Cerebellar nuclear complex (tissue), 1 donor: ENCODE data around the gene ADAM10.

Experiments used
- DNase-seq, 2 experiments: peaks; one replicate each; lab custom pipeline; 2025; lab: John Stamatoyannopoulos, UW

Gene ADAM10

DNA sequence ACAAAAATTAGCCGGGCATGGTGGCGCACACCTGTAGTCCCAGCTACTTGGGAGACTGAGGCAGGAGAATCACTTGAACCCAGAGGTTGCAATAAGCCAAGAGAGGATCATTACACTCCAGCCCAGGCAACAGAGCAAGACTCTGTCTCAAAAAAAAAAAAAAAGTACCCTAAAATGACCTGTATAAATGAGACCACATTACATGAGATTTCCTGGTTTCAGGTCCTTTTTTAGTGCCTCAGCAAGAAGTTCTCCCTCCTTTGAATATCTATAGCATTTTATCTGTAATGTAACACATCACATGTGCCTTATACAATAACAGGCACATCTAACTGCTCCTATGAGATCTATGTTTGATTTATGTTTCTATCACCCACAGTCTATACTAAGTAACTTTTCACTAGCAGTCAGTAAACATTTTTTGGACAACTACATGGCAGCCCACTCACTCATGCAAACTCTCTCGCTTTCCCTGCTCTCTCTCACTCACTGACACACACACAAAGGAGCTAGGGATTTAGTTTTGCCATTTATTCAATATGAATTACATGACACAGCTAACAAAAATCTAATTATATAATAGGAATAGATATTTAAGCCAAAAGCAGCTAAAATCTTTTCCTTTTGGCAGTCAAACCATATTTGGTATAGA lies 34.1 kb downstream of the ADAM10 start:
- no peak for DNase-seq

GRCh38 chr15:58710701-58711100 lies 38.8 kb downstream of the ADAM10 start:
- no peak for DNase-seq

GRCh38 chr15:58707397-58707796 lies 42.1 kb downstream of the ADAM10 start:
- DNase-seq: no peak

- DNase-seq: no peak
Observed at GRCh38 chr15:58705105-58705504, 44.4 kb downstream of the ADAM10 start.

DNA sequence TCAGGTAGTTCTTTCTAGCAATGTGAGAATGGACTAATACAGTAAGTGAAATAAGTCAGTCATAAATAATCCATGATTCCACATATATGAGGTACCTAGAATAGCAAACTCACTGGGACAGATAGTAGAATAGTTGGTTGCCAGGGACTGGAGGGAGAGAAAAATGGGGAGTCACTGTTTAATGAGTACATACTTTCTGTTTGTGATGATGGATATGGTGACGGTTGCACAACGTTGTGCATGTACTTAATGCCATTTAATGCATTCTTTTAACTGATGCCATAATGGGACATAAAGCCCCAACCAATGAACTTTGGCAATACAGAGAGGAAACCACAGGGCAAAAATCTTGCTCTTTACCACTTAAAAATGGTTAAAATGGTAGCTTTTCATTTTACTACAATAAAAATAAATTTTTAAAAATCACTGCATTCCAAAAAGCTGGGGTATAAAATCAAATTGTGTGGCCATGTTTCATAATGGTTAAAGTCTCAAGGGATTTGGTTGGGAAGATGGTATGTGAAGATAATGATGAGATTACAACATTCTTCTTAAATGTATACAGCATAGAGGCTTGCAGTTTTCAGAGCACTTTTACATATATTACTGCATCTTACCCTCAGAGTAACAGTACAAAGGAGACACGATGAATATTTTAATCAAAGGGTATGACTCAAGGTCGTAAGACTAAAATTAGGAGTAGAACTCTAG lies 45.2 kb downstream of the ADAM10 start:
- DNase-seq: no peak

GRCh38 chr15:58703610-58704009 lies 45.9 kb downstream of the ADAM10 start:
- no peak for DNase-seq

DNA sequence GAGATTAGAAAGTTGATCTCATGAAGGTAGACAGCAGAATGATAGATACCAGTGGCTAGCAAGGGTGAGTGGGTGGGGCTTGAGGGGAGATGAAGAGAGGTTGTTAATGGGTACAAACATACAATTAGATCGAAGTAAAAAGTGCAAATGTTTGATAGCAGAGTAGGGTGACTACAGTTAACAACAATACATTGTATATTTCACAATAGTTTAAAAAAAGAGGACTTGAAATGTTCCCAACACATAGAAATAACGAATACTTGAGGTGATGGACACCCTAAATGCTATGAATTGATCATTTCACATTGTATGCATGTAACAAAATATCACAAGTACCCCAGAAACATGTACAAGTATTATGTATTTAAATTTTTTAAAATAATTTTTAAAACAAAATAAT lies 47.3 kb downstream of the ADAM10 start:
- DNase-seq: no peak

DNA sequence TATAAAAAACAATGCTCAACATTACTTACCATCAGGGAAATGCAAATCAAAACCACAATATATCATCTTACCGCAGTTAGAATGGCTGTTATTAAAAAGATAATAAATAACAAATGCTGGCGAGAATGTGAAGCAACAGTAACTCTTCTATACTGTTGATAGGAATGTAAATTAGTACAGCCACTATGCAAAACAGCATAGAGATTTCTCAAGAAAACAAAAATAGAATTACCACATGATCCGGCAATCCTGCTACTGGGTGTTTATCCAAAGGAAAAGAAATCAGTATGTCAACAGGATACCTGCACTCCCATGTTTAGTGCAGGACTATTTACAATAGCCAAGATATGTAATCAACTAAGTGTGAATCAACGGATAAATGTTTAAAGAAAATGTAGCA lies 48.1 kb downstream of the ADAM10 start:
- no peak for DNase-seq

- DNase-seq: no peak
Observed at GRCh38 chr15:58699769-58700168, 49.7 kb downstream of the ADAM10 start.

GRCh38 chr15:58698887-58699641 lies 50.4 kb downstream of the ADAM10 start:
- no peak for DNase-seq

GRCh38 chr15:58697220-58697619 lies 52.3 kb downstream of the ADAM10 start:
- no peak for DNase-seq

DNA sequence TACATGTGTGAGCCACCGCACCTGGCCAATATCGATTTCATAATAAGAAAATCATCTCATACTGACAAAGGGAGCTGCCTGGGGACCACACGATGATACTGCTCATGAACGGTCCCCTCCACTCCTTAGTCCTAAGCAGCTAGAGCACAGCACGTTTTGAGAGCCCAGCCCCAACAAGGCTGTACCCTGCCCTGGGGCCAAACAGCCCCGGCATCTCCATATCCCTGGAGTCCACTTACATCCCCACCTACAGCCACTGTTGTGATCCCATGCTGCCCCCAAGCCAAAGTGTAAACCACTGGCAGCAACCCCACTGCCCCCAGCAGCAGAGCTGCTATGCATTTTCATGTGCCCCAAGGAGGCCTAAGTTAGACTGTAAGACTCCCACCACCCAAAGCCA lies 52.8 kb downstream of the ADAM10 start:
- DNase-seq: no peak

DNA sequence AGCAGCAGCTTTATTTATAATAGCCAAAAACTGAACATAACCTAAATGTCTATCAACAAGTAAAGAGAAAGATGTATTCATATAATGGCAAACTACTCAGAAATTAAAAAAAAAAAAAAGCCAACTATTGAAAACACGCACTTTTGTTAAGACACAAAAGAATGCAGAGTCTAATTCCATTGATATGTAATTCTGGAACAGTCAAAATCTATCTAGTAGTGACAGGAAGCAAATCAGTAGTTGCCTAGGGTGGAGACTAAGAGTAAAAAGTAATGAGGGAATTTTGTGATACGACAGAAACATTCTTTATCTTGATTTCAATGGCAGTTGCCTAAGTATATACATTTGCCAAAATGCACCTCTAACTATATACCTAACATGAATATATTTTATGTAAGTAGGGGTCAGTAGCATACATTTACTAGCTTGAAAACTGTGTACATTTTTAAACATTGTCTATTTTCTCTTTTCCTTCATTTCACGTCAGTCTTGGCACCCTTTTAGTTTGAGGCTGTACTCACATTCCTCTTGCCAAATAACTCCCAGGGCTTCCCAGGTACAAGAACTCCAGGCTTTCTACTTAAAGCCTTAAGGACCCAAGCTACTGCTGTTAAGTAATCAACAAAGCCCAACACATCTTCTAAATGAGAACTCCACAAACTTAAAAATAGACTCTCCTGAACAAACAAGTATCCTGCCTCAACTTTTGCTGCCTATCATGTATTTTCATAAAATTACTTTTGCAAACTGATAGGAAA lies 54.7 kb downstream of the ADAM10 start:
- no peak for DNase-seq

DNA sequence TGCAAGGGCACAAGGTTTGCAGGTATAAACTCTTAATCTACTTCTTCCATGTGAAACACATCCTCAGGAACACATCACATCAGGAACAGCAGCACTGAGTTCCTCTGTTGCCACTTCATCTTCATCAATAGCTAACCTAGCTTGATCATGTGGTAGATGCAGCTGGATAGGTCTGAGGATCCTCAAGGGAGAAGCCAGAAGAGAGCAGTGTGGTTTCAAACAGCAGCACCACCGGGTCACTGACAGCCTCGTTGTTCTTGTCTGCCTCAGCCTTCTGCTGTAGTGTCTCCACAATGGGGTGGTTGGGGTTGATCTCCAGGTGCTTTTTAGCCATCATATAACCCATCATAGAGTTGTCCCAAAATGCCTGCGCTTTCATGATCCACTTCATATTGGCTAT lies 58.8 kb downstream of the ADAM10 start:
- no peak for DNase-seq

DNA sequence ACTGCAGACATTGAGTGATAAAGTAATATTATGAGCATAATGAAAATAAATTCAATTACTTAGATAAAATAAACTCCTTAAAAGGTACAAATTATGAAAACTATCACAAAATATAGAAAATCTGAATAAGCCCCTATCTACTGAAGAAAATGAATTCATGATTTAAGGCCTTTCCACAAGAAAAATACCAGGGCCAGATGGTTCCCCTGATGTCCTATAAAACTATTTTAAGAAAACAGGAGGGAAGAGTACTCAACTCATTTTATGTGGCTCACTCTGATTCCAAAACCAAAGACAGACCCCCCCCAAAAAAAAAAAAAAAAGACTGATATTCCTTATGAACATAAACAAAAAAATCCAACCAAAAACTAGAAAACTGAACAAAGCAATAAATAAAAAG lies 59.9 kb downstream of the ADAM10 start:
- DNase-seq: no peak

GRCh38 chr15:58686286-58686685 lies 63.2 kb downstream of the ADAM10 start:
- no peak for DNase-seq

- DNase-seq: no peak
Observed at GRCh38 chr15:58684751-58685150, 64.8 kb downstream of the ADAM10 start.

DNA sequence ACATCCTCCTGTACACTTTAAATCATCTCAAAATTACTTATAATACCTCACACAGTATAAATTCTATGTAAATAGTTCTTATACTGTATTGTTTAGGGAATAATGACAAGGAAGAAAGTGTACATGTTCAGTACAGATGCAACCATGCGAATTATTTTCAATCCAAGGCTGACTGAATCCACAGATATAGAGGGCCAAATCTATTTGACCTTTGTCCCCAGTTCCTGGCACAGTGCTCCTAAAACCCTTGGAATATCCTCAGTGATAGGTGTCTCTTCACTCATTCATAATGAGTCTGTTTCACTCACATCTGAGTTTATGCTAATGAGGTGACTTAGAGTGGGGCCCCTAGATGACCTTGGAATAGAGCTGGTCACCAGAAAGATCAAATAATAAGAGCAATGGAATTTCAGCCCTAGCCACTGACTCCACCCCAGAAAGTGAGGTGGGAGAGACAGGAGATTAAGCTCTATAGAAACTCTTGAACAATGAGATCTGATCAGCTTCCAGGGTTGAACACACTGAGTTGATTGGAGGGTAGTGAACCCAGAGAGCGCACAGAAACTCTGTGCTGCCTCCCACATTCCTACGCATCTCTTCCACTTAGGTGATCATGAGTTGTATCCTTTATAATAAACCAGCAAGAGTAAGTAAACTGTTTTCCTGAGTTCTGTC lies 65.3 kb downstream of the ADAM10 start:
- DNase-seq: no peak

DNA sequence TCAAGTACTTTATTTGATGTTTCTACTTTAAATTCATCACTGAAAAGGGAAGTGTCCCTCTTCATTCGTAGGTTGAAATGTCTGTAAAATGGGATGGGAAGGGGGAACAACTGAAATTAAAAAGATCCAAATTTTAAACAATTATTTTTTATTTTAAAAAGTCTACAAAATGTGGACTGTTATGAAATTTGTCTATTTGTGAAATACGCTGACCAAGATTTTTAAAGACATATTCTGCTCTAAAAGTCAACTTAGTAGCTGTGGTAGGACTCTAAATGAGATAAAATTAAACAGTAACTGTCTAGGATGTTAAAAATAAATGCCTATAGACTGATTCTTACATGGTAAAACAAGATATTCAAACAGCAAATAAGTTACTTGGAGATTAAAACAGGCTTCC lies 67.3 kb downstream of the ADAM10 start:
- DNase-seq: no peak

GRCh38 chr15:58678683-58679082 lies 70.8 kb downstream of the ADAM10 start:
- no peak for DNase-seq

DNA sequence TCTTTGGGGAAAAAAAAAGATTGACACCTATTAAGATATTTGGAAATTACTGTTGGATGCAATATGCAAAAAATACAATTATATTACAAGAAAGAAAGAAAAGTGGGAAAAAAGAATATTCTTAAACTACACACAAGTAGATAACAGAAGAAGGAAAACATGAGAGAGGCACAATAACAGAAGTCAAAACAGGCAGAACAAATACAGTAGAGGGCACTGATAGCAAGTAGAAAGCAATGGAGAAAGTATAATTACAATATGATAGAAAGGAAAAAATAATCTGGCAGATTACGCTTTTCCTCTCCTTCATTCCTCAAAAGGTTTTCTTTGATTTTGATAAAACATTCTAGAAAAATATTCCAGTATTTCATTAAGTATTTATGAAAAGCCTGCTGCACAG lies 72.1 kb downstream of the ADAM10 start:
- peak in 1 of 2 experiments; percentile 71 for DNase-seq

DNA sequence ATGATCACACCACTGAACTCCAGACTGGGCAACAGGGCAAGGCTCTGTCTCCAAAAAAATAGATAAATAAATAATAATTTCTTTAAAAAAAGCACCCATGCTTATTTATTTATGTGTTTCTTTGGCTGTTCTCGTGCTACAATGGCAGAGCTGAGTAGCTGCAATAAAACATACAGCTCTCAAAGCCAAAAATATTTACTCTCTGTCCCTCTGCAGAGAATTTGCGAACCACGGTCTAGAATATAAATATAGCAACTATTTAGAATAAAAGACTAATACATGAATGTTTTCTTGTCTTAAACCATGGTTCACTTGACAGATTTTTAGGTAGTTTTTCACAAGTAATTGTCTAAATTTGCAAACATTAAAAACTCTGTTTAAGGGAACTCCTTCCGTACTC lies 72.7 kb downstream of the ADAM10 start:
- no peak for DNase-seq
